ENCODE results near the gene LRRN1. TPM values are rescaled to one million over a fixed set of nuclear protein-coding genes. Genes with fewer than 3 reads are reported as not detected.

Gene LRRN1
- not detected in 2 replicates for total RNA-seq (2014; rRNA removed; shearing (Covaris generic))
- polyA plus RNA-seq (2014; cell fraction: nucleus; rRNA removed), result not detected in 2 replicates

- DNase-seq (ENCODE audit: extremely low read depth, low read depth), result no peak
Observed at GRCh38 chr3:3799173-3800079, at the start of gene LRRN1. Gene LRRN1, plus strand, starts transcription at chr3:3799431. Its CDS starts 45,211 bp downstream, at chr3:3844642.

DNA sequence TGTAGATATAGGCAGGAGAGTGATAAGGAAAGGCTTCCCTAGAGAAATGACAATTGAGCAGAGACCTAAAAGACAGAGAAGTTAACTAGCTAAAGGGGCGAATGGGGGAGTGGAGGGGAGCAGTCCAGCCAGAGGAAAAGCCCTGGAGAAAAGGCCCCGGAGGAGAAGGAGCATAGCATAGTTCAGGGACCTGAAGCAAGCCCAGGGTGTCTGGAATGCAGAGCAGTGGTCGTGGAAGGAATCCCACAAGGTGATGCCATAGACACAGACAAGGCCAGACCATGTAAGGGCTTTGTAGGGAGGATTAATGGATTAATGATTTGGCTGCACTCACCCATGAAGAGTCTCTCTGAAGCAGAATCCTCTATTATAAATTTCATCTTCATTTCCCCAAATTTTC lies 45.8 kb upstream of the LRRN1 start:
- DNase-seq (ENCODE audit: extremely low read depth, low read depth), result no peak

DNA sequence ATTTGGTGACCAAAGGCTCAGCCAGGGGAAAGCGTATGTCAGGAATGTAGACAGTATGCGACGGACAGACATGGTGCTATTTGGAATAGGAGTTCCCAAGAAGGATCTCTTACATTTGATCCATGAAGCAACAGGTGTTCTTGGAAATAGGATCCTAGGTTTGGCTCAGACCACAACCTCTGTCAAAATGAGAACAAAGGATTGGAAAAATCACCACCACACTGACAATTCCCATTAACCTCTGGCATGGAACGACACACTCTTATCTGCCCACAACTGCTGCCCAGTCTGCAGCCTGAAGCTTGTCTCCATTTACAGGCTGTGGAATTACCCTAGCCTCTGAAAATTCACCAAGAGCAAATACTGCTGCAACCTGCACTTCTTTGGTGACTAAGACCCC lies 33.6 kb upstream of the LRRN1 start:
- no peak for DNase-seq (ENCODE audit: extremely low read depth, low read depth)

DNA sequence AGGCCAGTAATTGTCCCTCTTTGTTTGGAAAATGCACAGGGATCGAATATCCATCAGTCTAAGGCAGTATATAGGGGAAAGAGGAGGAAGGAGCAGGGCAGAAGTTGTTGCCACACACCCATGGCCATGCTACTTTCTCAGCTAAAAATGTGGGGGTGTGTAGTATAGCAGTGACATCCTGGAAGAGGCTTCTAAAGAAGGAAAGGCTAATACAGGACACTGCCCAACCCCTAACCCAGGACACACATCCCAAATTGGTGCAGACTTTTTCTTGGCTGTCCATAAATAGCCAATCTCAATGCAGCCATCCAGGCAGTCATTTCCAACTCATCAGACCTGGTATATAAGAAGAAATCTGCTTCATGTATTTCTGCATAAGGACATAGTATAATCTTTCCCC lies 33.1 kb upstream of the LRRN1 start:
- no peak for DNase-seq (ENCODE audit: extremely low read depth, low read depth)

- no peak for DNase-seq (ENCODE audit: extremely low read depth, low read depth)
Observed at GRCh38 chr3:3771094-3771493, 28.1 kb upstream of the LRRN1 start.

DNA sequence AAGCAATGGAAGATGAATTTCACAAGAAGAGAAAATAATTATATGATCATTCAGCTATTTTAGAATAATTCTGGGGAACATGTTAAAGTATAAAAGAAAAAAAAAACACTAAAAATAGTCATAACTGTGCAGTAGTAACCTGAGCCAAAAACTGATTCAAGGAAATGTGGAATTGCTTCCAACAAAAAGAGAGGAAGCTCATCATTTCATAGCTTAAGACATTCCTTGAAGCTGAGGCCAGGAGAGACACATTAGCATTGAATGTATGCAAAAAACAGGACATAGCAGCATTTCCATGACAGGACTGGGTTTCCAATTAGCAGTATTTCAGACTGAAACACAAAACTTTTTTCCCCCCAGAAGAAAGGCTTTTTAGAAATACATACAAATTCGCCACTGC lies 27.7 kb upstream of the LRRN1 start:
- no peak for DNase-seq (ENCODE audit: extremely low read depth, low read depth)

GRCh38 chr3:3772338-3772737 lies 26.9 kb upstream of the LRRN1 start:
- no peak for DNase-seq (ENCODE audit: extremely low read depth, low read depth)

DNA sequence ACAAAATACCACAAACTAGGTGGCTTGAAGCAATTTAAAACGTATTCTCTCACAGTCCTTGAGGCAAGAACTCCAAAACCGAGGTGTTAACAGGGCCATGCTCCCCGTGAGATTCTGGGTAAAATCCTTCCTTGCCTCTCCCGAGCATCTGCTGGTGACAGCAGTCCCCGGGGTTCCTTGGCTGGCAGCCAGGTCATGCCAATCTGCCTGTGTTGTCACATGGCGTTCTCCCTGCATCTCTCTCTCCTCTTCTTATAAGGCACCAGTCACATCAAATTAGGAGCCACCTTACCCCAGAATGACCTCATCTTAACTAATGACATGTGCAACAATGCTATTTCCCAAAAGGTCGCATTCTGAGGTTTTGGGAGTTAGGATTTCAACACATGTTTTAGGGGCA lies 26.3 kb upstream of the LRRN1 start:
- no peak for DNase-seq (ENCODE audit: extremely low read depth, low read depth)

DNA sequence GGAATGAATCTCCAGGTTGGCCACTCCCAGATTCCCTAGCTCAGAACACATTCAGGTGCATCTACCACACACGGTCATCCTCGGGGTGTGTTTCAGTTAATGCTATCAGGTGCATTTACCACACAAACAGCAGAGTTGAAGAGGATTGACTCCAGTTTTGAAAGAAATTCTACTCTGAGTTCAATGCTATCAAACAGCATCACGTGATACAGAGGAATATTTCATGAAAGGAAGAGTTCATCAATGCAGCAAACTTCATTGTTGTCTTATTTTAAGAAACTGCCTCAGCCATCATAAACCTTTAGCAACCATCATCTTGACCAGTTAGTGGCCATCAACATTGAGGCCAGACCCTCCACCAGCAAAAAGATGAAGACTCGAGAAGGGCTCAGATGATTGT lies 22.6 kb upstream of the LRRN1 start:
- DNase-seq (ENCODE audit: extremely low read depth, low read depth), result no peak

DNA sequence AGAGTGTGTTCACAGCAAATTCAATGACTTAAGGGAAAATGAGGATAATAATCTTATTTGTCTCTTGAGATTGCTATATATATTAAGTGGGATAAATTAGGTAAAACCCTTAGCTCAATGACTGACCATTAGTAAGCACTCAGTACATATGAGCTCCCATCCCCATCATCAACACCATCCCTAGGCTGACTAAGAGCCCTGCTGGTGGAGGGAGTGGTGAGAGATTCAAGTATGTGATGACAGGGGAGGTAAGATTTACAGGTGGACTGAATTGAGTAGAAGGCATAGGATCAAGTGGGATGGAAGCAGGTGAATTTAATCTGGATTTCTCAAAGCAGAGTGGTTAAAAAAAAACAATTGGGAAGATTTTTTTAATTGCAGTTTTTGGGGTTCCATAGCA lies 21.0 kb upstream of the LRRN1 start:
- no peak for DNase-seq (ENCODE audit: extremely low read depth, low read depth)

DNA sequence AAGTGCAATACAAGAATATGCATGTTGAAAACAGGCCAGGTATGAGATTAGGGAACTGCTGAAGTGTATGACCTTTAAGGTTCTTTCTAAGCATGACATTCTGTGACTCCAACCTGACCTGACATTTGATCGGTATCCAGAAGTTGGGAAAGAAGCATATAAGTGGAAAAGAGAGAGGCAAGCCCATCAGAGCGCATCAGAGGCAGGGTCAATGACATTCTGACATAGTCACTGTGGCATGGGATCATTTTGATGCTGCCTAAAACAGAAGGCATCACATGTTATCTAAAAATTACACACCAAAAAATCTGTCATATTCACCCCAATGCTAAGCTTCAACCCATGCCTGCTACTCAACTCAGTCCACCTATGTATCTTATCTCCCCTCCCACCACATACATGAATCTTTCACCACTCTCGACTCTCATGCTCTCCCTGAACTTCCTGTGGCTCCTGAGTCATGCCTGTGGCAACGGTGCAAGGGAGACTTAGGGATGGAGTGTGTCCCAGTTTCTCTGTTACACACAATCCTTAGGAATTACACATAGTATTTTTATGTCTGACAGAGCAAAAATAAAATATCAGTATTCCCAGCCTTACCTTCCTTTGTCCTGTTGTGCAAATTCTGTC lies 20.5 kb upstream of the LRRN1 start:
- DNase-seq (ENCODE audit: extremely low read depth, low read depth), result no peak

GRCh38 chr3:3782457-3782856 lies 16.8 kb upstream of the LRRN1 start:
- no peak for DNase-seq (ENCODE audit: extremely low read depth, low read depth)

DNA sequence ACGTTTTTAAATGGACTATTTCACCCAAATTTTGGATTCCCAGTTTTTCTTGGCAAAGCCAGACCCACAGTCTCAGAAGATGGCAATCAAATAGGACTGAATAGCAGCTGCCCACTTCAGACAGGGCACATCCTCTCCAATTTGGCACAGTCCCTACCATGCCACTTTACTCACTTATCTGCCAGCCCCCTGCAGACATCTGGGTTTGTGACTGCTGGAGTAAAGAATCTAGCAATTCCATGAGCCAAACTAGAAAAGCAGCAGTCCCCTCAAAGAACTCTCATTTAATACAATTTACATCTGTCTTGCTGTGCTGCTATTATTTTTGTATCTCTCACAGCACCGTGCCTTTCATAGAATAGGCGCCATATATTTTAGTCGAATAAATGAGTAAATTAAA lies 16.0 kb upstream of the LRRN1 start:
- DNase-seq (ENCODE audit: extremely low read depth, low read depth), result no peak

DNA sequence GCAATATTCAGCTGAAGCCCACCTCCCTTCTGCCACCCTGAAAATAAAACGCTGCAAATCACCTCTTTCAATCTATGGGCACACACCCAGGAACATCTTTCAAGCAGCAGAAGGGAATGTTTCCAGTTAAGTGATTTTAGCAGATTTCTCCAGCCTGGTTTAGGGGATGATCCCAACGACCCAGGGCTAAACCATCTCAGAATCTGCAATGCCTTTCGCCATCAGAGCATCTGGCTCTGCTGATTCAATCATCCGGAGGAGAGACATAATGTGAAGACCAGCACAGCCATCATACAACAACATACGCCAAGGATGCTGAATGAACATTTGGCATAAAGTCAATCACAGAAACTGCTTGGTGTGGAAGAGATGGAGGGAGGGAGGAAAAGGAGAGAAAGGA lies 15.5 kb upstream of the LRRN1 start:
- no peak for DNase-seq (ENCODE audit: extremely low read depth, low read depth)

DNA sequence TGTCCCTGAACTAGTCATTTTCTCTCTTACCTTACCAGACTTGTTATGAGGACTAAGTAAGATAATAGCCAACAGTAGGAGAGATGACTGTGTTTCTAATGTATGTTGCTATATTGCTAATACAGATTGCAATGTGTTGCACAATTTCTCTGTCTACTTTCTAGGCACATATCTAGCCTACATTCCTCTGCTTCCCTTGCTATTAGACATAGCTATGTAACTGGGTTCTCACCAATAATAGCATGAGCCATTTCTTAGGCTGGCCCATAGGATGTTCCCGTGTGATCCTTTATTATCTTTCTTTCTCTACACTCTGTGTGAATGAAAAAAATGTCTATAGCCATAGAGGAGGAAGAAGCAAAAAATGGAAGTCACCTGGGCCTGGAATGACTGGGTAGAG lies 6.8 kb upstream of the LRRN1 start:
- DNase-seq (ENCODE audit: extremely low read depth, low read depth), result no peak

- no peak for DNase-seq (ENCODE audit: extremely low read depth, low read depth)
Observed at GRCh38 chr3:3798631-3799113, 559 bp upstream of the LRRN1 start.

- DNase-seq (ENCODE audit: extremely low read depth, low read depth), result no peak
Observed at GRCh38 chr3:3800080-3800455, 837 bp downstream of the LRRN1 start.

- no peak for DNase-seq (ENCODE audit: extremely low read depth, low read depth)
Observed at GRCh38 chr3:3800685-3801493, 1.7 kb downstream of the LRRN1 start.

GRCh38 chr3:3801494-3801841 lies 2.2 kb downstream of the LRRN1 start:
- no peak for DNase-seq (ENCODE audit: extremely low read depth, low read depth)

GRCh38 chr3:3802046-3802445 lies 2.8 kb downstream of the LRRN1 start:
- DNase-seq (ENCODE audit: extremely low read depth, low read depth), result no peak

- DNase-seq (ENCODE audit: extremely low read depth, low read depth), result no peak
Observed at GRCh38 chr3:3804560-3804959, 5.3 kb downstream of the LRRN1 start.
